Right atrium auricular region (tissue), 2 donors: ENCODE results near the gene AFAP1L1. TPM values are rescaled to one million over a fixed set of nuclear protein-coding genes. Genes with fewer than 3 reads are reported as not detected.

ENCODE experiments used
- DNase-seq: peaks from one replicate; pipeline ENCODE4 v3.0.0-alpha.2; 2019; ENCODE audit warnings: low spot score
- H3K27ac ChIP-seq, 2 donors: fragments of 200-600 bp; sonication (generic); 1 replicate in 1 of 2; 2 replicates in 1 of 2; pipeline ENCODE4 v1.5.1; 2016 to 2019
- H3K27me3 ChIP-seq, 2 donors: fragments of 200-600 bp; sonication (generic); one replicate each; pipeline versions ENCODE4 v1.5.1 to v1.6.0; 2017 to 2019
- H3K36me3 ChIP-seq: fragments of 200-600 bp; sonication (generic); one replicate; pipeline ENCODE4 v1.5.1; 2016
- H3K4me1 ChIP-seq, 2 donors: fragments of 200-600 bp; sonication (generic); one replicate each; pipeline versions ENCODE4 v1.5.1 to v1.6.0; 2017 to 2019
- H3K4me3 ChIP-seq, 2 donors: fragments of 200-600 bp; sonication (generic); 1 replicate in 1 of 2; 2 replicates in 1 of 2; pipeline ENCODE4 v1.5.1; 2017 to 2019; ENCODE audit warnings: mild to moderate bottlenecking in 1 of 2, moderate library complexity in 1 of 2
- H3K9me3 ChIP-seq, 2 donors: fragments of 200-600 bp; sonication (generic); one replicate each; pipeline ENCODE4 v1.5.1; 2019
- total RNA-seq, 2 donors: library from RNA; depleted of rRNA; stranded (reverse); fragments of >200 nt; gene quantifications; one replicate each; pipeline ENCODE4 v1.1.0, GENCODE V29; 2016
- TF ChIP-seq, protein P1 (sequence below), 2 donors: fragments of 200-600 bp; sonication (generic); IDR thresholded peaks; one replicate each; pipeline ENCODE4 v1.5.1; 2019; ENCODE audit warnings: antibody characterized with exemption in 2 of 2

Gene AFAP1L1
- total RNA-seq, 2 donors from 2014 or later, result 45.6 to 48.9 TPM

- DNase-seq, result no peak
- Histone ChIP-seq H3K27me3 (no peaks in the 10 kb centered on the region), H3K4me3 (no peak overlapping the region), H3K4me1 (peaks cover 0 to 57% of the 10 kb centered on the region in 2 donors), H3K36me3 (no peaks in the 10 kb centered on the region), H3K27ac (peak overlapping the region; percentile 73 to 91), H3K9me3 (no peaks in the 10 kb centered on the region)
- TF ChIP-seq, protein P1, sequence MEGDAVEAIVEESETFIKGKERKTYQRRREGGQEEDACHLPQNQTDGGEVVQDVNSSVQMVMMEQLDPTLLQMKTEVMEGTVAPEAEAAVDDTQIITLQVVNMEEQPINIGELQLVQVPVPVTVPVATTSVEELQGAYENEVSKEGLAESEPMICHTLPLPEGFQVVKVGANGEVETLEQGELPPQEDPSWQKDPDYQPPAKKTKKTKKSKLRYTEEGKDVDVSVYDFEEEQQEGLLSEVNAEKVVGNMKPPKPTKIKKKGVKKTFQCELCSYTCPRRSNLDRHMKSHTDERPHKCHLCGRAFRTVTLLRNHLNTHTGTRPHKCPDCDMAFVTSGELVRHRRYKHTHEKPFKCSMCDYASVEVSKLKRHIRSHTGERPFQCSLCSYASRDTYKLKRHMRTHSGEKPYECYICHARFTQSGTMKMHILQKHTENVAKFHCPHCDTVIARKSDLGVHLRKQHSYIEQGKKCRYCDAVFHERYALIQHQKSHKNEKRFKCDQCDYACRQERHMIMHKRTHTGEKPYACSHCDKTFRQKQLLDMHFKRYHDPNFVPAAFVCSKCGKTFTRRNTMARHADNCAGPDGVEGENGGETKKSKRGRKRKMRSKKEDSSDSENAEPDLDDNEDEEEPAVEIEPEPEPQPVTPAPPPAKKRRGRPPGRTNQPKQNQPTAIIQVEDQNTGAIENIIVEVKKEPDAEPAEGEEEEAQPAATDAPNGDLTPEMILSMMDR (IDR thresholded peaks at IDR 0.05), result no peak
These were observed 17.6 kb downstream of the AFAP1L1 start for GRCh38 chr5:149289301-149289700.

- TF ChIP-seq, protein P1 (IDR thresholded peaks at IDR 0.05), result no peak
- DNase-seq, result no peak
- Histone ChIP-seq H3K36me3 (no peaks in the 10 kb centered on the region), H3K27ac (peak overlapping the region; percentile 82), H3K4me3 (no peak overlapping the region), H3K9me3 (no peaks in the 10 kb centered on the region), H3K4me1 (peaks cover 0 to 76% of the 10 kb centered on the region in 2 donors), H3K27me3 (no peaks in the 10 kb centered on the region)
These were observed 23.5 kb downstream of the AFAP1L1 start for GRCh38 chr5:149294872-149295829.

DNA sequence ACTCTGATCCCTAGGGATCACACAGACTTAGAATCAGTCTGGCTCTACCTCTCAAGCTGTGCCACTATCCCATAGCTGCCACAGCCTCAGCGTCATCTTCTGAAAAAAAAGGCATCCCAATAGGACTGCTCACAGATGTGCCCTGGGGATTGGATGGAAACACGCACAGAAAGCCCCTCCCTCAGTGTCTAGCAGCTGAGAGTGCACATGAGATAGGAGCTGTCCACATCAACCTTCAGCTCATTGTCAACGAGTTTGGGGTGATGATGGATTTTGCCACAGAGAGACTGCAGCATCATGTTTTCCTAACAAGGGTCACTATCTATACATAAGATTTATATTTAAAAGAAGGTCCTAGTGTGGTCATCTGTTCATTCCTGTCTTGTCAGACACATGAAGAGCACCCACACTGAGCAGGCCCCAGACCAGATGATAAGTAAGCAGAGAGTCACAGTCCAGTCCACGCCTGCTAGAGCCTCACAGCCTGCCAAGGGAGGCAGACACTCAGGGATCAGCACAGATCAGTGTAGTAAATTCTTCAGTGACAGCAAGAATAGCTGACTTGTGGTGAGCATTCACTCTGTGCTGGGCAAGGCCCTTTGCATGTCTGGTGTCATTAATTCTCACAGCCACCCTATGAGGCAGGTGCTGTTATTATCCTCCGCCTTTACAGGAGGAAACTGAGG lies 25.8 kb downstream of the AFAP1L1 start:
- peaks cover 0 to 74% of the 10 kb centered on the region in 2 donors for H3K4me1 ChIP-seq

GRCh38 chr5:149298163-149298562 lies 26.5 kb downstream of the AFAP1L1 start:
- no peaks in the 10 kb centered on the region for H3K9me3 ChIP-seq
- no peak for DNase-seq
- no peak overlapping the region for H3K4me3 ChIP-seq
- H3K36me3 ChIP-seq, result peaks cover 21% of the 10 kb centered on the region
- TF ChIP-seq, protein P1 (IDR thresholded peaks at IDR 0.05), result no peak
- peaks cover 0 to 74% of the 10 kb centered on the region in 2 donors for H3K4me1 ChIP-seq
- H3K27ac ChIP-seq, result peak overlapping the region; percentile 82
- H3K27me3 ChIP-seq, result no peaks in the 10 kb centered on the region

More for the DNA sequence above, 25.8 kb downstream of the AFAP1L1 start:
- Histone ChIP-seq H3K36me3 (peaks cover 17% of the 10 kb centered on the region), H3K27me3 (no peaks in the 10 kb centered on the region), H3K27ac (peak overlapping the region; percentile 82), H3K4me3 (no peak overlapping the region), H3K9me3 (no peaks in the 10 kb centered on the region)
- TF ChIP-seq, protein P1 (IDR thresholded peaks at IDR 0.05), result no peak
- DNase-seq, result no peak

DNA sequence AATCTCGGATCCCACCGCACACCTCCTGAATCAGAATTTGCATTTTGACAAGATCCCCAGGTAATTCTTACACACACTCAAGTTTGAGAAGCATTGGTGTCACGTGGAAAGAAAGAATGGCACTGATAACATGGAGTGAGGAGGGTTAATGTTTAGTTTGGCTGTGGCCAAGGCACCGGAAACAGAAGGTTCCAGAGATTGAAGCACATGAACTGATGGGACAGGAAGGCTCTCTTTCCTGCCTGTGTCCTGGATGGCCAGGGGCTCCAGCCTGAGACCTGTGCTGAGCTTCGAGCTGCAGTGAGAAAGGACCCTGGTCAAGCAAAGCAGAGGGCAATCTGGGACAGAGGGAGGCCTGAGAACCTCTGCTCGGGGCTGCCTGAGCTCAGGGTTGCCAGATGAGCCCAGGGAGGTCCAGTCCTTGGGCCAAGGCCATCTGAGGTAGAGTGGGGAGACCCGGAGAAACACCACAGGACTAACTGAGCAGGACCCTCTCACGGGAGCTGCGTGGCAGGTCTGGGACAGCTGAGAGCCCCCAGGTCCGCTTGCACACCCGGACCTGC lies 27.3 kb downstream of the AFAP1L1 start:
- H3K27ac ChIP-seq, result peak overlapping the region; percentile 82

More for the DNA sequence above, 27.3 kb downstream of the AFAP1L1 start:
- TF ChIP-seq, protein P1 (IDR thresholded peaks at IDR 0.05), result no peak
- H3K4me3 ChIP-seq, result no peak overlapping the region
- H3K27me3 ChIP-seq, result no peaks in the 10 kb centered on the region
- no peaks in the 10 kb centered on the region for H3K9me3 ChIP-seq
- H3K4me1 ChIP-seq, result peaks cover 0 to 70% of the 10 kb centered on the region in 2 donors
- peaks cover 28% of the 10 kb centered on the region for H3K36me3 ChIP-seq
- DNase-seq, result no peak
